ENCODE data around the gene SLC22A1. TPM values are rescaled to one million over a fixed set of nuclear protein-coding genes. Genes with fewer than 3 reads are reported as not detected.
"Not testable (repeated sequence)": the region's sequence is repeated elsewhere in the genome, so short reads cannot be mapped to it uniquely, and the experiment has no call there.

The SLC22A1 gene
- total RNA-seq, 2 donors from 2014 or later: 5.8 to 11.0 TPM

DNA sequence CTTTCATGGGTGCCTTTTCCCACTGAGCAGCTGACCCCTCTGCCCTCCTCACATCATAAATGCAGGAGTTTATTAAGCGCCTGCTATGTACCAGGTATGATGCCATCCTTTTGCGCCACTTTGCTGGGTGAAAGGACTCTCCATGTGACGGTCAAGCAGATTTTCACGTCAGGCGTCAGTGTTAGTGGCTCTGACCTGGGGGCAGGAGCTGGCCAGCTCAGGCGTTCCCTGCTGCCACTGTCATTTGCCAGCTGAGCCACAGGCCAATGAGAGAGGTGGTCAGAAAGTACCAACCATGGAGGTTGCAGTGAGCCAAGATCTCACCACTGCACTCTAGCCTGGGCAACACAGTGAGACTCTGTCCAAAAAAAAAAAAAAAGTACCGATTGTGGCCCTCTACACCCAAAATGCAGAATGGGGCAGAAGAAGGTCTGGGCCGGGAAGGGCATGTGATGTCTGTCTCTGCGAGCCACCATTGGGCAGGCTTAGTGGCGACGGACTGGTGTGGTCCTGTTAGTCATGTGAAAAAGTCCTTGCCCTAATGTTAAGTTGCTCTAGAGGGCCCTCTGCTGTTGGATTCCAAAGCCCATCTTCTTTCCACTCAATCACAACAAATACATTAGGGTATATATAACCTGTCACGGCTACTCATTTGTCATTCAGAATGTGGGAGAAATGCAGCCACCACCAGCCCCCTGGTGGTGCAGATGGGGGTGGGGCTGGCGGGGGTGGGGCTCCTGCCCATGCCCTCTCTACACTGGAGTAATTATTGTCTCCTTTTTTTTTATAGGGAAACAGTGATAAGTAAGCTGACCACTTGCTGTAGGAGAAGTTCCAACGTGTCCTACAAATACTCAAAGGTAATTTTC, 18.4 kb upstream of the SLC22A1 start:
- Mint-ChIP-seq H3K27me3 (no peaks in the 10 kb centered on the region), H3K4me1 (ENCODE audit: low read depth in 2 of 2) (peaks cover 39 to 56% of the 10 kb centered on the region in 2 donors), H3K36me3 (peaks cover 36% of the 10 kb centered on the region), H3K27ac (peak overlapping the region in 1 of 2 donors; percentile 83), H3K9me3 (no peaks in the 10 kb centered on the region), H3K4me3 (no peak overlapping the region)
- ATAC-seq (peak in 1 of 2 donors; percentile 31), DNase-seq (ENCODE audit: low spot score) (no peak)

- H3K9me3 Mint-ChIP-seq: no peaks in the 10 kb centered on the region
- H3K27ac Mint-ChIP-seq: peak overlapping the region in 1 of 2 donors; percentile 69
- no peak for ATAC-seq
- no peak overlapping the region for H3K4me3 Mint-ChIP-seq
- peaks cover 38% of the 10 kb centered on the region for H3K36me3 Mint-ChIP-seq
- no peaks in the 10 kb centered on the region for H3K27me3 Mint-ChIP-seq
- DNase-seq (ENCODE audit: low spot score): no peak
- H3K4me1 Mint-ChIP-seq (ENCODE audit: low read depth in 2 of 2): peaks cover 43 to 55% of the 10 kb centered on the region in 2 donors
These were observed 17.9 kb upstream of the SLC22A1 start for GRCh38 chr6:160103825-160104100.

- no peak overlapping the region for H3K4me3 Mint-ChIP-seq
- H3K4me1 Mint-ChIP-seq (ENCODE audit: low read depth in 2 of 2): peaks cover 39 to 49% of the 10 kb centered on the region in 2 donors
- no peak for DNase-seq (ENCODE audit: low spot score)
- H3K9me3 Mint-ChIP-seq: no peaks in the 10 kb centered on the region
- no peaks in the 10 kb centered on the region for H3K27me3 Mint-ChIP-seq
- H3K27ac Mint-ChIP-seq: peak overlapping the region in 1 of 2 donors; percentile 69
- H3K36me3 Mint-ChIP-seq: peaks cover 30% of the 10 kb centered on the region
- ATAC-seq: no peak
These were observed 16.6 kb upstream of the SLC22A1 start for GRCh38 chr6:160104821-160105517.

- peaks cover 29% of the 10 kb centered on the region for H3K36me3 Mint-ChIP-seq
- H3K27ac Mint-ChIP-seq: peak overlapping the region in 1 of 2 donors; percentile 68
- H3K9me3 Mint-ChIP-seq: no peaks in the 10 kb centered on the region
- H3K4me1 Mint-ChIP-seq (ENCODE audit: low read depth in 2 of 2): peaks cover 38 to 46% of the 10 kb centered on the region in 2 donors
- H3K4me3 Mint-ChIP-seq: no peak overlapping the region
- no peaks in the 10 kb centered on the region for H3K27me3 Mint-ChIP-seq
- ATAC-seq: no peak
- DNase-seq (ENCODE audit: low spot score): no peak
These were observed 15.6 kb upstream of the SLC22A1 start for GRCh38 chr6:160106010-160106409.

DNA sequence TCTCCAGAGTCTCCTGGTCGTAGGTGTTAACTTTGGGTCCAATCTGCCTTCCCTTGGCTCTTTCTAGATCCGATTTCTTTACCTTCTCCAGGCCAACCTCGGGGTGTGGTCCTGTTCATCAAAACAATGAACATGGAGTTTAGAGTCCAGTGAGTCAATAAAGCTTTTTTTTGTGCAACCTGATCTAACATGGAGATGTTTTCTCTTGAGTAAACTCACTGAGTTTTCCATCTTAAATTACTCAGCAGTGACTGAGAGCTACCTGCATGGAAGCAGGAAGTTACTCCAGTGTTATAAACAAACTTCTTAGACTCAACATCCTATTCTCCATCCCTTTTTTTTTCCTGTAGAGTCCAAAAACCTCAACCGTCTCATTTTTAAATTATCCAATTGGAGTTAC, 14.9 kb upstream of the SLC22A1 start:
- peaks cover 31 to 39% of the 10 kb centered on the region in 2 donors for H3K4me1 Mint-ChIP-seq (ENCODE audit: low read depth in 2 of 2)
- no peaks in the 10 kb centered on the region for H3K27me3 Mint-ChIP-seq
- ATAC-seq (no peak), DNase-seq (ENCODE audit: low spot score) (no peak)
- peaks cover 29% of the 10 kb centered on the region for H3K36me3 Mint-ChIP-seq
- peak overlapping the region in 1 of 2 donors; percentile 46 for H3K27ac Mint-ChIP-seq
- H3K4me3 Mint-ChIP-seq: no peak overlapping the region
- H3K9me3 Mint-ChIP-seq: no peaks in the 10 kb centered on the region

DNA sequence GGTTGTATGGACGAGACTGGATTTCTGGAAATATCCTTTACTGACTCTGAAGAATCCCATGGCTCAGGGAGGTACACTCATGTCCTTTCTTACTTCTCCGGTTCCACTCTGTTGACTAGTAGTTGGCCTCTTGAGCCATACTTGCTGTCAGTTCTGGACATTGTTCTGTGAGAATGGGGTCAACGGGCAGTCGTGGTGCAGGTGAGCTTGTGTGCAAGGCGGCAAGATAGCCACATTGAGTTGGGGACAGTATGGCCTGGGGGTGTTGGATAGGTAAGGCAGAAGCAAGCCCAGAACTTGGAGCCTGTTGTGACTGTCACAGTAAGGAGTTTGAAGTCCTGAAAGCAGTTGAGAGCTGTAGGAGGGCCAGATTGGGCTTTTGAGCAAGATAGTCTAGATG, 13.5 kb upstream of the SLC22A1 start:
- ATAC-seq: no peak
- Mint-ChIP-seq H3K27ac (peak overlapping the region; percentile 46 to 86), H3K4me3 (no peak overlapping the region), H3K36me3 (peaks cover 29% of the 10 kb centered on the region), H3K9me3 (no peaks in the 10 kb centered on the region), H3K27me3 (no peaks in the 10 kb centered on the region), H3K4me1 (ENCODE audit: low read depth in 2 of 2) (peaks cover 23 to 33% of the 10 kb centered on the region in 2 donors)
- DNase-seq (ENCODE audit: low spot score): no peak

- Mint-ChIP-seq H3K4me3 (no peak overlapping the region), H3K36me3 (peaks cover 21% of the 10 kb centered on the region), H3K9me3 (no peaks in the 10 kb centered on the region), H3K4me1 (ENCODE audit: low read depth in 2 of 2) (peaks cover 21 to 23% of the 10 kb centered on the region in 2 donors), H3K27me3 (no peaks in the 10 kb centered on the region), H3K27ac (peak overlapping the region in 1 of 2 donors; percentile 15)
- ATAC-seq: no peak
- no peak for DNase-seq (ENCODE audit: low spot score)
These were observed 11.0 kb upstream of the SLC22A1 start for GRCh38 chr6:160110586-160111123.

- Mint-ChIP-seq H3K9me3 (no peaks in the 10 kb centered on the region), H3K27ac (no peak overlapping the region), H3K27me3 (no peaks in the 10 kb centered on the region), H3K4me1 (ENCODE audit: low read depth in 2 of 2) (peaks cover 20 to 23% of the 10 kb centered on the region in 2 donors), H3K4me3 (no peak overlapping the region), H3K36me3 (peaks cover 18% of the 10 kb centered on the region)
- ATAC-seq: no peak
- no peak for DNase-seq (ENCODE audit: low spot score)
These were observed 9.8 kb upstream of the SLC22A1 start for GRCh38 chr6:160111806-160112205.

GRCh38 chr6:160112628-160113299, 8.9 kb upstream of the SLC22A1 start:
- Mint-ChIP-seq H3K27ac (no peak overlapping the region), H3K4me1 (ENCODE audit: low read depth in 2 of 2) (peaks cover 16 to 23% of the 10 kb centered on the region in 2 donors)

GRCh38 chr6:160114536-160114935, 7.1 kb upstream of the SLC22A1 start:
- ATAC-seq; H3K27me3 Mint-ChIP-seq; H3K4me3 Mint-ChIP-seq; H3K9me3 Mint-ChIP-seq; DNase-seq (ENCODE audit: low spot score); H3K27ac Mint-ChIP-seq; H3K36me3 Mint-ChIP-seq: not testable (repeated sequence)
- peaks cover 8 to 12% of the 10 kb centered on the region in 2 donors for H3K4me1 Mint-ChIP-seq (ENCODE audit: low read depth in 2 of 2)

More at GRCh38 chr6:160112628-160113299, 8.9 kb upstream of the SLC22A1 start:
- ATAC-seq: no peak
- Mint-ChIP-seq H3K36me3 (peaks cover 13% of the 10 kb centered on the region), H3K4me3 (no peak overlapping the region), H3K27me3 (no peaks in the 10 kb centered on the region), H3K9me3 (no peaks in the 10 kb centered on the region)
- no peak for DNase-seq (ENCODE audit: low spot score)

GRCh38 chr6:160115421-160115820, 6.2 kb upstream of the SLC22A1 start:
- H3K27me3 Mint-ChIP-seq: no peaks in the 10 kb centered on the region
- no peak overlapping the region for H3K4me3 Mint-ChIP-seq
- peaks cover 5% of the 10 kb centered on the region for H3K36me3 Mint-ChIP-seq
- ATAC-seq (peak in 1 of 2 donors; percentile 22), DNase-seq (ENCODE audit: low spot score) (no peak)
- no peaks in the 10 kb centered on the region for H3K9me3 Mint-ChIP-seq
- H3K27ac Mint-ChIP-seq: peak overlapping the region in 1 of 2 donors; percentile 23
- H3K4me1 Mint-ChIP-seq (ENCODE audit: low read depth in 2 of 2): peaks cover 5 to 13% of the 10 kb centered on the region in 2 donors

- ATAC-seq: peak; percentile 21 to 23
- H3K36me3 Mint-ChIP-seq: no peaks in the 10 kb centered on the region
- H3K4me3 Mint-ChIP-seq: no peak overlapping the region
- DNase-seq (ENCODE audit: low spot score): no peak
- peaks cover 0 to 9% of the 10 kb centered on the region in 2 donors for H3K4me1 Mint-ChIP-seq (ENCODE audit: low read depth in 2 of 2)
- H3K27ac Mint-ChIP-seq: no peak overlapping the region
- H3K9me3 Mint-ChIP-seq: no peaks in the 10 kb centered on the region
- no peaks in the 10 kb centered on the region for H3K27me3 Mint-ChIP-seq
These were observed 5.2 kb upstream of the SLC22A1 start for GRCh38 chr6:160116411-160116810.

GRCh38 chr6:160117137-160117536, 4.5 kb upstream of the SLC22A1 start:
- no peaks in the 10 kb centered on the region for H3K9me3 Mint-ChIP-seq
- no peak overlapping the region for H3K27ac Mint-ChIP-seq
- H3K27me3 Mint-ChIP-seq: no peaks in the 10 kb centered on the region
- DNase-seq (ENCODE audit: low spot score) (no peak), ATAC-seq (peak; percentile 31 to 50)
- peaks cover 0 to 9% of the 10 kb centered on the region in 2 donors for H3K4me1 Mint-ChIP-seq (ENCODE audit: low read depth in 2 of 2)
- H3K4me3 Mint-ChIP-seq: no peak overlapping the region
- no peaks in the 10 kb centered on the region for H3K36me3 Mint-ChIP-seq
